Activated T-cell treated with anti-CD3 and anti-CD28 coated beads, Interleukin-2, amount 50 U/mL, for 72 hours (primary cell): ENCODE results near the gene RLBP1. TPM values are rescaled to one million over a fixed set of nuclear protein-coding genes. Genes with fewer than 3 reads are reported as not detected.

Source experiments
- ATAC-seq, 2 donors: fragments of 150-1000 bp; cut with Tn5 transposase; replicated peaks in 1 of 2; 2 replicates each; pipeline ENCODE4 v1.10.0; 2021; ENCODE audit warnings: moderate library complexity in 2 of 2, mild to moderate bottlenecking in 1 of 2
- DNase-seq, 2 donors: peaks; one replicate each; pipeline ENCODE4 v3.0.0; 2021 to 2022; ENCODE audit warnings: mixed read lengths in 1 of 2
- H3K27ac Mint-ChIP-seq: one replicate; pipeline ENCODE4 v1.8.0; 2022; ENCODE audit warnings: mild to moderate bottlenecking, moderate library complexity, mixed read lengths
- H3K27me3 Mint-ChIP-seq: one replicate; pipeline ENCODE4 v1.8.0; 2022; ENCODE audit warnings: low read depth, mixed read lengths
- H3K36me3 Mint-ChIP-seq, 2 donors: one replicate each; pipeline ENCODE4 v1.8.0; 2022; ENCODE audit warnings: mixed read lengths in 2 of 2, mild to moderate bottlenecking in 1 of 2; ENCODE audit not compliant: insufficient read depth in 2 of 2
- H3K4me1 Mint-ChIP-seq: one replicate; pipeline ENCODE4 v1.8.0; 2022; ENCODE audit warnings: low read depth, mixed read lengths
- H3K4me3 Mint-ChIP-seq, 2 donors: one replicate each; pipeline ENCODE4 v1.8.0; 2022; ENCODE audit warnings: mild to moderate bottlenecking in 2 of 2, mixed read lengths in 2 of 2, moderate library complexity in 2 of 2
- H3K9me3 Mint-ChIP-seq, 2 donors: one replicate each; pipeline ENCODE4 v1.8.0; 2022; ENCODE audit warnings: mixed read lengths in 2 of 2
- total RNA-seq, 2 donors: library from RNA; stranded (reverse); gene quantifications; one replicate each; pipeline ENCODE4 v1.2.3, GENCODE V29; 2022

Gene RLBP1
- total RNA-seq, 2 donors from 2014 or later, result 0.53 TPM; not detected in 1

DNA sequence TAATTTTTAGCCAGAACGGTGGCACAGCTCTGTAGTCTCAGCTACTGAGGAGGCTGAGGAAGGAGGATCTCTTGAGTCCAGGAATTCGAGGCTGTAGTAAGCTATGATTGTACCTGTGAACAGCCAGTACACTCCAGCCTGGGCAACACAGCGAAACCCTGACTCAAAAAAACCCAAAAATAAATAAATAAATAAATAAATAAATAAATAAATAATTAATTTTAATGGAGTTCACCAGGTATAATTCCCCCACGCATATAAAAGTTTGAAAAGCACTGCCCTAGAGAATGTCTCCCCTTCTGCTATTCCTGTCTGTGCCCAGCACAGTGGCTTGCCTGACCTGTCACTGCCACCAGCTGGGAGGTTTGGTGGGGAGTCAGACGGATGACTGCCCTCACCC lies 4.2 kb upstream of the RLBP1 start:
- DNase-seq (no peak), ATAC-seq (no peak)
- H3K9me3 Mint-ChIP-seq, result no peaks in the 10 kb centered on the region
- H3K27me3 Mint-ChIP-seq, result peaks cover 17% of the 10 kb centered on the region
- no peak overlapping the region for H3K27ac Mint-ChIP-seq
- no peak overlapping the region for H3K4me3 Mint-ChIP-seq
- peaks cover 2% of the 10 kb centered on the region for H3K4me1 Mint-ChIP-seq
- no peaks in the 10 kb centered on the region for H3K36me3 Mint-ChIP-seq

DNA sequence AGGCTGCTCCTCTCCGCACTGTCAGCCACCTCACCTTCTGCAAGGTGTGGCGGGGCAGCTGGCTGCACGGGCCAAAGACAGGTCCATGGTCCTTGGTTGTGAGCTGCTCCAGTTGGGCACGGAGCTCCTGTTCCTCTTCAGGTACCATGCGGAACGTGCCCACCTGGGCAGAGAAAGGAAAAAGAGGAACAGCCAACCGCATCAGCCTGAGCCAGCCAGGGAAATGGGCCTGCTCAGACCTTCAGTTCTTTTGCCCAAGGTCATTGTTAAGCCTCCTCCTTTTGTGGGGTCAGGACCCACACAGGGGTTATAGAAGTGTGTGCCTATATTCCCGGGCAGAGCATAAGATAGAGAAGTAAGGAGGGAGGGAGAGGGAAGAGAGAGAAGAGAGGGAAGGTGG lies 2.8 kb downstream of the RLBP1 start:
- ATAC-seq, result no peak
- DNase-seq, result no peak

DNA sequence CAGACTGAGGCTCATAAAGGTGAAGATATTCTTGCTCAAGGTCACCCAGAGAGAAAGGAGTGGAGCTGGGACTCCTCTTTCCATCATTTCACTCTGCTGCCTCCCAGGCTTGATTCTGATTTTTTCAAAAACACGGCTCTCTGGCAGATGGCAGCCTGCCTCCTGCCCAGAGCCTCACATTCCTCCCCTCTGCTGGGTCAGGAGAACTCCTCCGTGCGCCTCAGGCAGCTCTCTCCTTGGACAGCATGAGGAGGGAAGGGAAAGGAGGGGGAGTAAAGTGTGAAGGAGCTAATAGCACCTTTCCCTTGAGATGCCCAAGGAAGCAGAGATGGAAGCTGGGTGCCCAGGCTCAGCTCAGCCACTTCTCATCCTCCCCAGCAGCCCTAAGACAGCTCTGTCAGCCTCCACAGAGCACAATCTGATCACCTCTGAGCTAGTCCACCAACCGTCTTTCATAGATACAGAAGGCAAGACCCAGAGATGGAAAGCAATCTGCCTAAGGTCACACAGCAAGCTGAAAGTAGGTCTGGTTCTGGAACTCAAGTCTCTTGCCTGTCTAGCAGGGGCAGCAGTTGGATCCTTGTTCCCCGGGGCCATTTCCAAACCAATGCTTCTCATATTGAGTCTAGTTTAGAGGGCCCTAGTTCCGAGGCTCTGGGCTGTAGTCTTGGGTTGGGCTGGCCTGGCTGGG lies 3.5 kb downstream of the RLBP1 start:
- no peak for ATAC-seq
- Mint-ChIP-seq H3K9me3 (no peaks in the 10 kb centered on the region), H3K36me3 (no peaks in the 10 kb centered on the region)

More for the DNA sequence above, 2.8 kb downstream of the RLBP1 start:
- H3K27me3 Mint-ChIP-seq, result peaks cover 15% of the 10 kb centered on the region
- no peak overlapping the region for H3K4me3 Mint-ChIP-seq
- no peaks in the 10 kb centered on the region for H3K36me3 Mint-ChIP-seq
- H3K27ac Mint-ChIP-seq, result no peak overlapping the region
- H3K9me3 Mint-ChIP-seq, result no peaks in the 10 kb centered on the region
- H3K4me1 Mint-ChIP-seq, result no peaks in the 10 kb centered on the region

DNA sequence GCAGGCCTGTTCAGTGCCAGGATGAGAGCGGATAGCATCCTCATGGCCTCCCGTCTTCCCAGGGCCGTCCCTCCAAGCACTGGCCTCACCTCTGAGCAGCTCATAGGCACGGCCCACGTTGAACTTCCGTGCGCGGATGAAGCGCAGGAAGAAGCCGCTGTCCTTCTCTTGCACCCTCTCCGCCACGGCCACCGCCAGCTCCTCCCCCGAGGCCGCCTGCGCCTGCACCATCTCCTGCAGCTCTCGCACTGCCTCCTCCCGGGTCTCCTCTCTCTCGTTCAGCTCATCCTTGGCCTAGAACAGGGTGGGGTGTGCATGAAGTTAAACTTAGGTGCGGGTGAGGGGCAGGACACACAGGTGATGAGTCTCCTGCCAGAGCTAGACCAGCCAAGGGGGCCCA lies 4.3 kb downstream of the RLBP1 start:
- H3K36me3 Mint-ChIP-seq, result no peaks in the 10 kb centered on the region
- no peak for ATAC-seq
- no peaks in the 10 kb centered on the region for H3K4me1 Mint-ChIP-seq
- no peak for DNase-seq
- no peak overlapping the region for H3K4me3 Mint-ChIP-seq
- H3K9me3 Mint-ChIP-seq, result no peaks in the 10 kb centered on the region
- H3K27me3 Mint-ChIP-seq, result peaks cover 15% of the 10 kb centered on the region
- no peak overlapping the region for H3K27ac Mint-ChIP-seq

More for the DNA sequence above, 3.5 kb downstream of the RLBP1 start:
- no peak overlapping the region for H3K4me3 Mint-ChIP-seq
- peaks cover 15% of the 10 kb centered on the region for H3K27me3 Mint-ChIP-seq
- H3K4me1 Mint-ChIP-seq, result no peaks in the 10 kb centered on the region
- no peak overlapping the region for H3K27ac Mint-ChIP-seq
- DNase-seq, result no peak

DNA sequence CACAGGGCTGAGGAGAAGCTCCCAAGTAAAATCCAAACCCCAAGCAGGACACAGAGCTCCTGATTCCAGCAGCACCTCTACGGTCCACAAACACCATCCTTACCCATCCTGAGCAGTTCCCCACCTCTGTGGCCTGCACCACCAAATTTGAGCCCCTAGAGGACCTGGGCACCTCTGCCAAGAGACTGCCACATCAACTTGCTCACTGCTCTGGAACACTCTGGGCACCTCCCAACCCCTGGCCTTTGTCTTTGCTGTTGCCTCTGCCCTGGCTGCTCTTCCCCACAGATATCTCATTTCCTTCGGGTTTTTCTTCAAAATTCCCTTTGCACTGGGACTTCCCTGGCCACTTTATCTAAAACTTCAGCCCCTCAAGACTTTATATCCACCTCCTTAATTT lies 5.8 kb downstream of the RLBP1 start:
- peaks cover 15% of the 10 kb centered on the region for H3K27me3 Mint-ChIP-seq
- ATAC-seq, result no peak
- H3K4me3 Mint-ChIP-seq, result no peak overlapping the region
- no peaks in the 10 kb centered on the region for H3K4me1 Mint-ChIP-seq
- H3K36me3 Mint-ChIP-seq, result no peaks in the 10 kb centered on the region
- no peak for DNase-seq
- H3K9me3 Mint-ChIP-seq, result no peaks in the 10 kb centered on the region
- no peak overlapping the region for H3K27ac Mint-ChIP-seq

DNA sequence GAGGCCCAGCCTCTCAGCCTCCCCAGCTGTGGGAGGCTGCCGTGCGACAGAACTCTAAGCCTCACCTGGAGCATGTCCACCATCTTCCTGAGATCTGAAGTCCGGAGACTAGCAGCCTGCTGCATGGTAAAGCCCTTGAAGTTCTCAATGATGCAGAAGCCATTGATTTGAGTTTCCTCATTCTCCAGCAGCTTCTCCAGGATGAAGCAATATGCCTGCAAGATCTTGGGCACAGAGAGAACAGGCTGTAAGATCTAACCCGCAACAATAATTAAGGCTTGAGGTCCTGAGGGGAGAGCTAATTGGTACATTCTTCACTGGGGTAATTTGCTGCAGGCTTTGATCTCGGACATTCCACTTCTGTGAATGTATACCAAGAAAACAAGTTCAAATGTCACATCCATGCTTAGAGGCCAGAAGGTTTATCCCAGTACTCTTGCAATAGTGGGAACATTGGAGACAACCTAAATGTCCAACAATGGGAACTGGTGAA lies 9.7 kb downstream of the RLBP1 start:
- DNase-seq (no peak), ATAC-seq (no peak)
- H3K4me1 Mint-ChIP-seq, result peaks cover 12% of the 10 kb centered on the region

DNA sequence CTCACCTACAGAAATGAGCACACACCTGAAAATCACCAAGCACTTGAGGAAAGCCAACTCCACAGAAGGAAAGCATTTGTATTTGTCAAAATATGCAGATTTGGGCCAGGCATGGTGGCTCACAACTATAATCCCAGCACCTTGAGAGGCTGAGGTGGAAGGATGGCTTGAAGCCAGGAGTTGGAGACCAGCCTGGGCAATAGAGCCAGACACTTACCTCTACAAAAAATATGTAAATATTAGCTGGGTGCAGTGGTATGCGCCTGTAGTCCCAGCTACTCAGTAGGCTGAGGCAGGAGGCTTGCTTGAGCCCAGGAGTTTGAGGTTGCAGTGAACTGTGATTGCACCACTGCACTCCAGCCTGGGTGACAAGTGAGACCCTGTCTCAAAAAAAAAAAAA lies 12.3 kb downstream of the RLBP1 start:
- no peaks in the 10 kb centered on the region for H3K9me3 Mint-ChIP-seq
- H3K27me3 Mint-ChIP-seq, result peaks cover 6% of the 10 kb centered on the region
- no peaks in the 10 kb centered on the region for H3K36me3 Mint-ChIP-seq
- H3K27ac Mint-ChIP-seq, result no peak overlapping the region
- H3K4me1 Mint-ChIP-seq, result peaks cover 35% of the 10 kb centered on the region
- ATAC-seq (no peak), DNase-seq (no peak)
- H3K4me3 Mint-ChIP-seq, result no peak overlapping the region

More for the DNA sequence above, 9.7 kb downstream of the RLBP1 start:
- Mint-ChIP-seq H3K9me3 (no peaks in the 10 kb centered on the region), H3K36me3 (no peaks in the 10 kb centered on the region), H3K27me3 (peaks cover 6% of the 10 kb centered on the region), H3K27ac (no peak overlapping the region), H3K4me3 (no peak overlapping the region)

DNA sequence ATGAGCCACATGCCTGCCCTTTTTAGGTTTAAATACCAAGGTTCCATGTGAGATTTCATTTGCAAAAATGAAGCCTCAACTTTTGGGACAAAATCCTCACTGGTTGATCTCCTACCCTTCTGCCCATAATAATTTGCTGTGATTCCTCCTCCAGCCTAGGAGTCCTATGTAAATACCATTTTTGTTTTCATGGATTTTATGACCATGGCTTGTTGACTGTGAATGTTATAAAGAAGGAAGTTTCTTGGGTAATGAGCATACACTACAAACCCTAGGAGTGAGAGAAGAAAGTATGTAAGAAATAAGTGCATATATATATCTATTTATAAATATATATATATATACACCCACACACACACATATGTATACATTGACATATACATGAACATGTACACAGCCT lies 13.1 kb downstream of the RLBP1 start:
- no peaks in the 10 kb centered on the region for H3K9me3 Mint-ChIP-seq
- ATAC-seq, result no peak
- DNase-seq, result no peak
- H3K36me3 Mint-ChIP-seq, result no peaks in the 10 kb centered on the region
- no peak overlapping the region for H3K27ac Mint-ChIP-seq
- H3K27me3 Mint-ChIP-seq, result peaks cover 6% of the 10 kb centered on the region
- peaks cover 43% of the 10 kb centered on the region for H3K4me1 Mint-ChIP-seq
- no peak overlapping the region for H3K4me3 Mint-ChIP-seq

DNA sequence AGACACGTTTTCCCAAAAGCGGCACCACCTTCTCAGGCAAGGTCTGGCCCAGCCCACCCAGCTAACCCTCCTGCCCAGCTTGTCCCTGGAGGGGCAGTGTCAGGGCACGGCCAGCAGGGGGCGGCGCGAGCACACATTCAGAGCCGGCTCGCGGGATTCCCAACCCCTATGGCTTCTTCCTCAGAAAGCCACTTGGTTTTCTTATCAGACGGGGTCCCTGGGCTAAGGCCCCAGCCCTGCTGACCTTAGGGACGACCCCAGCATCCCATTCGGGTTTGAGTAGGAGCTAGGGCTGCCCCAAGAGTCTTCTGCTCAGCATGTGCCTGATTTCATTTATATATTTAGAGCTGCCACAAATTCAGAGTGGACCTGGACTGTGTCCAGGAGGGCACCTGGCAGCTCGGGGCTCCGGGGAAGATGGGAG lies 14.5 kb downstream of the RLBP1 start:
- H3K27me3 Mint-ChIP-seq, result peaks cover 6% of the 10 kb centered on the region
- peak; percentile 58 to 71 for ATAC-seq
- H3K27ac Mint-ChIP-seq, result no peak overlapping the region
- peaks cover 56% of the 10 kb centered on the region for H3K4me1 Mint-ChIP-seq
- peak overlapping the region; percentile 29 to 53 for H3K4me3 Mint-ChIP-seq
- no peaks in the 10 kb centered on the region for H3K9me3 Mint-ChIP-seq
- no peaks in the 10 kb centered on the region for H3K36me3 Mint-ChIP-seq
- DNase-seq, result peak; percentile 75 to 84

DNA sequence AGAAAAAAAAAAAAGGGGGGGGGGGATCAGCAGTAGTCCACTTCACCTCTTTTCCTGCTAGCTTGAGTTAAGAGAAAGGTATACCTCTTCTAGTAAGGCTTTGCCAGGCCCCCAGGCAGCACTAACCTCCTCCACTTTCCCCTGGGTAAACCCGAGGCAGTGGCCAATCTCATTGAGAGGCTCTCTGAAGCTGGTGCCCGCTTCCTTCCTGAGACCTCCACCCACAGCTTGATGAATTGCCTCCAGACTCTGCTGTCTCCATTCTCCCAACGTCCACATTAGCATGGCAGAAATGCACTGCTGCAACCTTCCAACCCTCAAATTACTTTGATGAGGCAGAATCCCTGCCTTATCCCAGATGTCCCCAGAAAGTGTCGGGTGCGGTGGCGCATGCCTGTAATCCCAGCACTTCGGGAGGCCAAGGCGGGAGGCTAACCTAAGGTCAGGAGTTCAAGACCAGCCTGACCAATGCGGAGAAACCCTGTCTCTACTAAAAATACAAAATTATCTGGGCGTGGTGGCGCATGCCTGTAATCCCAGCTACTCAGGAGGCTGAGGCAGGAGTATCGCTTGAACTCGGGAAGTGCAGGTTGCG lies 15.3 kb downstream of the RLBP1 start:
- DNase-seq (no peak), ATAC-seq (no peak)
- Mint-ChIP-seq H3K27ac (no peak overlapping the region), H3K36me3 (peaks cover 1 to 5% of the 10 kb centered on the region in 2 donors), H3K4me1 (peaks cover 62% of the 10 kb centered on the region), H3K4me3 (peak overlapping the region in 1 of 2 donors; percentile 12), H3K27me3 (peaks cover 6% of the 10 kb centered on the region), H3K9me3 (no peaks in the 10 kb centered on the region)

DNA sequence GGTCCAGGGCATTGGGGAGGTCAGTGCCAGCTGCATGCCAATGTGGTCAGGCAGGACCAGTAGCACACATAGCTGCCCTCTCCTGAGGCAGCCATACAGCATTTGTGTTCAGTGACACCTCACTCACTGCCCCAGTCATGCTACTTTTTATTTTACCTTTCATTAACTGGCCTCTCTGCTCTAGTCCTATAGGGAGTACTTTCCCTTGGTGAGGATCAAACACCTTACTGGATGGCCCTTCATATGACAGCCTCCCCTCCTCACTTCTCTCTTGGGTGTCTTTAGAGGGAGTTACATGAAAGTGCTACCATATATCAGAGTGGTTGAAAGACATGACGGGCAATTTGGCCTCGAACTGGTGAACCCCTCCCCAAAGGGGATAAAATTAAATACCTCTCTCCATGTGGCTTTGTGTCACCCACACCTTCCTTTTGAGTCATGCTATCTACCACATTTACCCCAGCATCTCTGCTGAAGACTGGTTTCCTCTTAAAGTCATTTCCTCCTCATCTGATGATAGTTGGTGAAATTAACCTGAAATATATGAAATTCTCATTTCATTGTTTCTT lies 17.6 kb downstream of the RLBP1 start:
- ATAC-seq (peak; percentile 90), DNase-seq (peak; percentile 59 to 64)
- H3K27ac Mint-ChIP-seq, result peak overlapping the region; percentile 12
- H3K27me3 Mint-ChIP-seq, result peaks cover 6% of the 10 kb centered on the region
- H3K4me1 Mint-ChIP-seq, result peaks cover 66% of the 10 kb centered on the region
- H3K36me3 Mint-ChIP-seq, result peaks cover 1 to 5% of the 10 kb centered on the region in 2 donors
- peak overlapping the region; percentile 52 to 68 for H3K4me3 Mint-ChIP-seq
- H3K9me3 Mint-ChIP-seq, result no peaks in the 10 kb centered on the region

DNA sequence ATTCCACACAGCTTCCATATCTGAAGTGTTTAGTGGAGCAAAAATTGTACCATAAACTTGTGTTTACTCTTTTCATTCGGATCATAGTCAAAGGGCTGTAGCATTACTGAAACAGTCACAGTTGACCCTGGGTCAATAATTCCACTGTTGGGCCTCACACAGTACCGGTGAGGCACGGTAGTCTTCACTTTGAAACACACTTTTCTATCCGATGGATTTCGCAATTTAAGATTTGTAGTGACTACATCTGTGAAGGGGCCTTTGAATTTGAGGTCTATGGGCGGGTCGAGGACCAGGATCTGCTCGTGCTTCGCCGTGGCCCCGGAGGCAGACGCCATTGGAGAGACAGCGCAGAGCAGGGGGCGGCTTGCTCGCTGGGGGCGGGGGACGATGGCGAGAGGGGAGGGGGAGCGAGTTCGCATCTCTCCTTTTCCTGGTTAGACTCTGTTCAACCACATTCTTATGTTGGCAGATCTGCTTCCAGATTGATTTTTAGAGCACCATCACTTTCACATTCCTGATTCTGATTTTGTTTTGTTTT lies 19.8 kb downstream of the RLBP1 start:
- DNase-seq, result no peak
- Mint-ChIP-seq H3K9me3 (no peaks in the 10 kb centered on the region), H3K4me3 (no peak overlapping the region), H3K4me1 (peaks cover 75% of the 10 kb centered on the region), H3K27ac (no peak overlapping the region), H3K36me3 (peaks cover 1 to 5% of the 10 kb centered on the region in 2 donors), H3K27me3 (no peaks in the 10 kb centered on the region)
- ATAC-seq, result no peak

DNA sequence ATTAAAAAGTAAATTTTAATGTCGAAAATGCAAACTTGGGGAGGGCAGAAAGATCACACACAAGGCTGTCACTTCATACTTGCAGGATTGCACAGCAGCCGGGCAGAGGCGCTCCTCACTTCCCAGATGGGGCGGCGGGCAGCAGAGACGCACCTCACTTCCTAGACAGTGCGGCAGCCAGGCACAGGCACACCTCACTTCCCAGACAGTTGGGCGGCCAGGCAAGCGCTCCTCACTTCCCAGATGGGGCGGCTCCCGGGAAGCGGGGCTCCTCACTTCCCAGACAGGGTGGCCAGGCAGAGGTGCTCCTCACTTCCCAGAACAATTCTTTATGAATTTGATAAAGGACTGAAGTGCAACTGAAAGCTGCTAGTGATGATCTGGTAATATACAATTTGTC lies 21.2 kb downstream of the RLBP1 start:
- ATAC-seq, result no peak
- Mint-ChIP-seq H3K27me3 (no peaks in the 10 kb centered on the region), H3K36me3 (peaks cover 1 to 9% of the 10 kb centered on the region in 2 donors), H3K4me1 (peaks cover 70% of the 10 kb centered on the region), H3K27ac (no peak overlapping the region), H3K4me3 (no peak overlapping the region), H3K9me3 (no peaks in the 10 kb centered on the region)
- DNase-seq, result no peak
